K562 (cell line): ENCODE measurements around the gene VWA7. TPM values are rescaled to one million over a fixed set of nuclear protein-coding genes. Genes with fewer than 3 reads are reported as not detected.

Experiments used
- BRD9 ChIP-seq: fragments of 450-650 bp; IDR thresholded peaks from 2 replicates; pipeline ENCODE4 v1.6.1; 2018; ENCODE audit warnings: low read depth; ENCODE audit not compliant: partially characterized antibody
- DIDO1 ChIP-seq: fragments of 450-650 bp; IDR thresholded peaks from 2 replicates; pipeline ENCODE4 v1.6.1; 2016; ENCODE audit warnings: low read depth, missing biosample characterization, missing genetic modification characterization
- DPF2 ChIP-seq: fragments of 450-650 bp; IDR thresholded peaks from 2 replicates; pipeline ENCODE4 v1.6.1; 2016
- FOSL1 ChIP-seq: fragments of 200-800 bp; sonication (Bioruptor generic); conservative IDR thresholded peaks from 2 replicates; pipeline ENCODE4 v1.6.1; 2016; ENCODE audit warnings: missing genetic modification characterization, missing compliant biosample characterization
- HDAC1 ChIP-seq, 2 experiments: fragments of 450-650 bp; IDR thresholded peaks; 2 replicates each; pipeline ENCODE4 v1.6.1; 2016 to 2017; ENCODE audit warnings: inconsistent platforms in 1 of 2, mild to moderate bottlenecking in 1 of 2, moderate library complexity in 1 of 2
- HEY1 ChIP-seq: fragments of 250-450 bp; sonication (Bioruptor Pico); IDR thresholded peaks from 2 replicates; pipeline ENCODE4 v1.5.0; 2020; ENCODE audit warnings: mild to moderate bottlenecking, moderate library complexity, borderline replicate concordance
- L3MBTL2 ChIP-seq: fragments of 450-650 bp; IDR thresholded peaks from 2 replicates; pipeline ENCODE4 v1.6.1; 2016; ENCODE audit warnings: mild to moderate bottlenecking, moderate library complexity
- RFX1 ChIP-seq: fragments of 450-650 bp; IDR thresholded peaks from 2 replicates; pipeline ENCODE4 v1.6.1; 2016; ENCODE audit warnings: mild to moderate bottlenecking, moderate library complexity
- SMARCA5 ChIP-seq: fragments of 450-650 bp; IDR thresholded peaks from 2 replicates; pipeline ENCODE4 v1.6.1; 2016
- SRSF9 ChIP-seq: fragments of 200-400 bp; formaldehyde crosslinking; IDR thresholded peaks from 2 replicates; pipeline ENCODE4 v1.6.1; 2017; ENCODE audit warnings: low read depth, low read length, borderline replicate concordance
- TAL1 ChIP-seq: fragments of 450-650 bp; IDR thresholded peaks from 2 replicates; pipeline ENCODE4 v1.6.1; 2016; ENCODE audit warnings: mild to moderate bottlenecking
- ZNF316 ChIP-seq: fragments of 450-650 bp; IDR thresholded peaks from 2 replicates; pipeline ENCODE4 v1.6.1; 2016
- polyA plus RNA-seq, 8 experiments: library from polyadenylated mRNA; depleted of rRNA in 4 of 8; stranded (reverse) in 5 of 8; unstranded in 3 of 8; fragments of >200 nt; fragmentation: Nextera tagmentation in 2 of 8; fragmentation: Illumina TruSeq in 1 of 8; extraction: Ambion mirVana in 2 of 8; extraction: Trizol in 1 of 8; gene quantifications; 2 replicates each; pipeline versions ENCODE4 v1.2.1 to v1.2.3, GENCODE V29; 2011 to 2014; ENCODE audit warnings: inconsistent platforms in 1 of 8, missing spikeins in 1 of 8
- total RNA-seq, 7 experiments: library from RNA; depleted of rRNA in 6 of 7; stranded (reverse); fragments of >200 nt in 6 of 7; fragmentation: Illumina TruSeq in 2 of 7; extraction: Trizol in 2 of 7; gene quantifications; 2 replicates each; pipeline versions ENCODE4 v1.2.1 to v1.2.3, GENCODE V29; 2011 to 2021; ENCODE audit warnings: low replicate concordance in 1 of 7
- TF ChIP-seq, protein P1 (sequence below): sonication (generic); formaldehyde crosslinking; IDR thresholded peaks from 2 replicates; pipeline ENCODE4 v1.8.0; 2022; ENCODE audit warnings: mild to moderate bottlenecking, missing genetic modification reagents
- TF ChIP-seq, protein P2 (sequence below), 2 experiments: IDR thresholded peaks; 2 replicates each; pipeline ENCODE4 v1.6.1; 2012; ENCODE audit warnings: improper control_type of control experiment in 2 of 2, low read depth in 2 of 2, low read length in 2 of 2, borderline replicate concordance in 1 of 2
- TF ChIP-seq, protein P3 (sequence below): sonication (generic); formaldehyde crosslinking; IDR thresholded peaks from 2 replicates; pipeline ENCODE4 v1.8.1; 2023; ENCODE audit warnings: missing genetic modification reagents, mild to moderate bottlenecking, borderline replicate concordance

Gene VWA7
- total and polyA plus RNA-seq, 9 of the 15 experiments (the other 6 are each of a cell fraction or from before 2014, with no cell fraction given) = 0.18 to 2.9 (median 0.95) TPM

DNA sequence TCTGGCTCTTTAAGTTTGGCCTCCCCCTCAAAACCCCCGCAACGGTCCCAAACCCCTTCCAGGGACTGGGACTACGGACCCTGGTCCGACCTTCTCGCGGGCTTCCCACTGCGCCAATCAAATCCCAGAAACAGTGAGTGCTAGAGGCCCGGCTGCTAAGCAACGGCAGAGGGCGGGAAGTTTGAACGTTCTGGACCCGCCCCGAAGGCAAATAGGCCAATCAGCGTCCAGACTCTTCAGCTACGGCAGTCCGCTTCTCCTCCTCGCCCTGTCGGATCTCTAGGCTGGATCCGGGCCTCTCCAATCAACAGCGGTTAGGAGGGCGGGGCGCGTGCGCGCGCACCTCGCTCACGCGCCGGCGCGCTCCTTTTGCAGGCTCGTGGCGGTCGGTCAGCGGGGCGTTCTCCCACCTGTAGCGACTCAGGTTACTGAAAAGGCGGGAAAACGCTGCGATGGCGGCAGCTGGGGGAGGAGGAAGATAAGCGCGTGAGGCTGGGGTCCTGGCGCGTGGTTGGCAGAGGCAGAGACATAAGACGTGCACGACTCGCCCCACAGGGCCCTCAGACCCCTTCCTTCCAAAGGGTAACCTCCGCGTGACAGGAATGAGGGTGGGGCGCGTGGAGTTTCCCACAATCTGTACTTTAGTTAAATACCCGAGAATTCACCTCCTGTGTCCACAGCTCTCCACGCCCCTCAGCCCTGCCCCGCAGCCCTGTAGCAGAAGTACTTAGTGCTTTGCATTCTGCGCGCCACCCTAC is 37.3 kb downstream of the VWA7 start, which contains the start of gene MSH5 (continued):
- TF ChIP-seq, protein P1, sequence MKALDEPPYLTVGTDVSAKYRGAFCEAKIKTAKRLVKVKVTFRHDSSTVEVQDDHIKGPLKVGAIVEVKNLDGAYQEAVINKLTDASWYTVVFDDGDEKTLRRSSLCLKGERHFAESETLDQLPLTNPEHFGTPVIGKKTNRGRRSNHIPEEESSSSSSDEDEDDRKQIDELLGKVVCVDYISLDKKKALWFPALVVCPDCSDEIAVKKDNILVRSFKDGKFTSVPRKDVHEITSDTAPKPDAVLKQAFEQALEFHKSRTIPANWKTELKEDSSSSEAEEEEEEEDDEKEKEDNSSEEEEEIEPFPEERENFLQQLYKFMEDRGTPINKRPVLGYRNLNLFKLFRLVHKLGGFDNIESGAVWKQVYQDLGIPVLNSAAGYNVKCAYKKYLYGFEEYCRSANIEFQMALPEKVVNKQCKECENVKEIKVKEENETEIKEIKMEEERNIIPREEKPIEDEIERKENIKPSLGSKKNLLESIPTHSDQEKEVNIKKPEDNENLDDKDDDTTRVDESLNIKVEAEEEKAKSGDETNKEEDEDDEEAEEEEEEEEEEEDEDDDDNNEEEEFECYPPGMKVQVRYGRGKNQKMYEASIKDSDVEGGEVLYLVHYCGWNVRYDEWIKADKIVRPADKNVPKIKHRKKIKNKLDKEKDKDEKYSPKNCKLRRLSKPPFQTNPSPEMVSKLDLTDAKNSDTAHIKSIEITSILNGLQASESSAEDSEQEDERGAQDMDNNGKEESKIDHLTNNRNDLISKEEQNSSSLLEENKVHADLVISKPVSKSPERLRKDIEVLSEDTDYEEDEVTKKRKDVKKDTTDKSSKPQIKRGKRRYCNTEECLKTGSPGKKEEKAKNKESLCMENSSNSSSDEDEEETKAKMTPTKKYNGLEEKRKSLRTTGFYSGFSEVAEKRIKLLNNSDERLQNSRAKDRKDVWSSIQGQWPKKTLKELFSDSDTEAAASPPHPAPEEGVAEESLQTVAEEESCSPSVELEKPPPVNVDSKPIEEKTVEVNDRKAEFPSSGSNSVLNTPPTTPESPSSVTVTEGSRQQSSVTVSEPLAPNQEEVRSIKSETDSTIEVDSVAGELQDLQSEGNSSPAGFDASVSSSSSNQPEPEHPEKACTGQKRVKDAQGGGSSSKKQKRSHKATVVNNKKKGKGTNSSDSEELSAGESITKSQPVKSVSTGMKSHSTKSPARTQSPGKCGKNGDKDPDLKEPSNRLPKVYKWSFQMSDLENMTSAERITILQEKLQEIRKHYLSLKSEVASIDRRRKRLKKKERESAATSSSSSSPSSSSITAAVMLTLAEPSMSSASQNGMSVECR = peak; percentile 99
- TF ChIP-seq L3MBTL2 (no peak), DIDO1 (tag) (peak; percentile 56; the same call in 1 of the 2 replicates), DPF2 (no peak), FOSL1 (no peak), ZNF316 (no peak), RFX1 (no peak), BRD9 (no peak), HDAC1 (IDR thresholded peaks at IDR 0.05) (peak in 1 of 2 experiments; percentile 98; a peak in 2 of 4 replicates), SMARCA5 (no peak), HEY1 (0 out of 2 replicates have a peak, but pooled peaks have one; percentile 76), SRSF9 (no peak), TAL1 (no peak)
- TF ChIP-seq, protein P2, sequence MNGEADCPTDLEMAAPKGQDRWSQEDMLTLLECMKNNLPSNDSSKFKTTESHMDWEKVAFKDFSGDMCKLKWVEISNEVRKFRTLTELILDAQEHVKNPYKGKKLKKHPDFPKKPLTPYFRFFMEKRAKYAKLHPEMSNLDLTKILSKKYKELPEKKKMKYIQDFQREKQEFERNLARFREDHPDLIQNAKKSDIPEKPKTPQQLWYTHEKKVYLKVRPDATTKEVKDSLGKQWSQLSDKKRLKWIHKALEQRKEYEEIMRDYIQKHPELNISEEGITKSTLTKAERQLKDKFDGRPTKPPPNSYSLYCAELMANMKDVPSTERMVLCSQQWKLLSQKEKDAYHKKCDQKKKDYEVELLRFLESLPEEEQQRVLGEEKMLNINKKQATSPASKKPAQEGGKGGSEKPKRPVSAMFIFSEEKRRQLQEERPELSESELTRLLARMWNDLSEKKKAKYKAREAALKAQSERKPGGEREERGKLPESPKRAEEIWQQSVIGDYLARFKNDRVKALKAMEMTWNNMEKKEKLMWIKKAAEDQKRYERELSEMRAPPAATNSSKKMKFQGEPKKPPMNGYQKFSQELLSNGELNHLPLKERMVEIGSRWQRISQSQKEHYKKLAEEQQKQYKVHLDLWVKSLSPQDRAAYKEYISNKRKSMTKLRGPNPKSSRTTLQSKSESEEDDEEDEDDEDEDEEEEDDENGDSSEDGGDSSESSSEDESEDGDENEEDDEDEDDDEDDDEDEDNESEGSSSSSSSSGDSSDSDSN (IDR thresholded peaks at IDR 0.05; ENCODE audit: borderline replicate concordance in 1 of 2, low read depth in 2 of 2, low read length in 2 of 2) = peak in 1 of 2 experiments; percentile 44; a peak in 1 of 4 replicates
- TF ChIP-seq, protein P3, sequence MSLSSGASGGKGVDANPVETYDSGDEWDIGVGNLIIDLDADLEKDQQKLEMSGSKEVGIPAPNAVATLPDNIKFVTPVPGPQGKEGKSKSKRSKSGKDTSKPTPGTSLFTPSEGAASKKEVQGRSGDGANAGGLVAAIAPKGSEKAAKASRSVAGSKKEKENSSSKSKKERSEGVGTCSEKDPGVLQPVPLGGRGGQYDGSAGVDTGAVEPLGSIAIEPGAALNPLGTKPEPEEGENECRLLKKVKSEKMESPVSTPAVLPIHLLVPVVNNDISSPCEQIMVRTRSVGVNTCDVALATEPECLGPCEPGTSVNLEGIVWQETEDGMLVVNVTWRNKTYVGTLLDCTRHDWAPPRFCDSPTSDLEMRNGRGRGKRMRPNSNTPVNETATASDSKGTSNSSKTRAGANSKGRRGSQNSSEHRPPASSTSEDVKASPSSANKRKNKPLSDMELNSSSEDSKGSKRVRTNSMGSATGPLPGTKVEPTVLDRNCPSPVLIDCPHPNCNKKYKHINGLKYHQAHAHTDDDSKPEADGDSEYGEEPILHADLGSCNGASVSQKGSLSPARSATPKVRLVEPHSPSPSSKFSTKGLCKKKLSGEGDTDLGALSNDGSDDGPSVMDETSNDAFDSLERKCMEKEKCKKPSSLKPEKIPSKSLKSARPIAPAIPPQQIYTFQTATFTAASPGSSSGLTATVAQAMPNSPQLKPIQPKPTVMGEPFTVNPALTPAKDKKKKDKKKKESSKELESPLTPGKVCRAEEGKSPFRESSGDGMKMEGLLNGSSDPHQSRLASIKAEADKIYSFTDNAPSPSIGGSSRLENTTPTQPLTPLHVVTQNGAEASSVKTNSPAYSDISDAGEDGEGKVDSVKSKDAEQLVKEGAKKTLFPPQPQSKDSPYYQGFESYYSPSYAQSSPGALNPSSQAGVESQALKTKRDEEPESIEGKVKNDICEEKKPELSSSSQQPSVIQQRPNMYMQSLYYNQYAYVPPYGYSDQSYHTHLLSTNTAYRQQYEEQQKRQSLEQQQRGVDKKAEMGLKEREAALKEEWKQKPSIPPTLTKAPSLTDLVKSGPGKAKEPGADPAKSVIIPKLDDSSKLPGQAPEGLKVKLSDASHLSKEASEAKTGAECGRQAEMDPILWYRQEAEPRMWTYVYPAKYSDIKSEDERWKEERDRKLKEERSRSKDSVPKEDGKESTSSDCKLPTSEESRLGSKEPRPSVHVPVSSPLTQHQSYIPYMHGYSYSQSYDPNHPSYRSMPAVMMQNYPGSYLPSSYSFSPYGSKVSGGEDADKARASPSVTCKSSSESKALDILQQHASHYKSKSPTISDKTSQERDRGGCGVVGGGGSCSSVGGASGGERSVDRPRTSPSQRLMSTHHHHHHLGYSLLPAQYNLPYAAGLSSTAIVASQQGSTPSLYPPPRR (CRISPR knock-in tag) = peak; percentile 78; the same call in 1 of the 2 replicates
